ENCODE results near the gene FILIP1. TPM values are rescaled to one million over a fixed set of nuclear protein-coding genes. Genes with fewer than 3 reads are reported as not detected.

Gene FILIP1
- total RNA-seq, 1 experiment from 2014 or later = 2.9 TPM

- ATAC-seq (peak; percentile 81), DNase-seq (ENCODE audit: low spot score) (peak; percentile 23)
- Mint-ChIP-seq H3K9me3 (peaks cover under 1% of the 10 kb centered on the region; the same call in 1 of the 2 replicates), H3K36me3 (no peaks in the 10 kb centered on the region), H3K4me3 (no peak overlapping the region), H3K27ac (no peak overlapping the region), H3K27me3 (ENCODE audit: low read depth) (no peaks in the 10 kb centered on the region), H3K4me1 (no peaks in the 10 kb centered on the region)
- TF ChIP-seq E2F5 (CRISPR knock-in tag; IDR thresholded peaks at IDR 0.05) (no peak), NFE2L1 (CRISPR knock-in tag; IDR thresholded peaks at IDR 0.05) (no peak), NR3C1 (CRISPR knock-in tag; conservative IDR thresholded peaks at IDR 0.05; ENCODE audit: low read depth) (no peak), ESRRA (CRISPR knock-in tag; IDR thresholded peaks at IDR 0.05; ENCODE audit: borderline replicate concordance) (no peak), ZBTB21 (CRISPR knock-in tag; IDR thresholded peaks at IDR 0.05; ENCODE audit: borderline replicate concordance) (no peak), ZNF416 (CRISPR knock-in tag; IDR thresholded peaks at IDR 0.05) (no peak), TEAD1 (CRISPR knock-in tag; IDR thresholded peaks at IDR 0.05) (no peak), ZNF396 (CRISPR knock-in tag; IDR thresholded peaks at IDR 0.05; ENCODE audit: borderline replicate concordance) (no peak), FOXP1 (CRISPR knock-in tag; IDR thresholded peaks at IDR 0.05; ENCODE audit: borderline replicate concordance) (no peak), CDX4 (CRISPR knock-in tag; IDR thresholded peaks at IDR 0.05; ENCODE audit: borderline replicate concordance) (no peak), HMGA2 (CRISPR knock-in tag; IDR thresholded peaks at IDR 0.05) (no peak), SP1 (CRISPR knock-in tag; conservative IDR thresholded peaks at IDR 0.05) (no peak), FOXJ3 (CRISPR knock-in tag; IDR thresholded peaks at IDR 0.05; ENCODE audit: borderline replicate concordance) (no peak)
- TF ChIP-seq, protein P1, sequence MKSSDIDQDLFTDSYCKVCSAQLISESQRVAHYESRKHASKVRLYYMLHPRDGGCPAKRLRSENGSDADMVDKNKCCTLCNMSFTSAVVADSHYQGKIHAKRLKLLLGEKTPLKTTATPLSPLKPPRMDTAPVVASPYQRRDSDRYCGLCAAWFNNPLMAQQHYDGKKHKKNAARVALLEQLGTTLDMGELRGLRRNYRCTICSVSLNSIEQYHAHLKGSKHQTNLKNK (CRISPR knock-in tag; IDR thresholded peaks at IDR 0.05) = no peak
- POLR2A ChIA-PET = interaction anchor here (0.6 kb wide), 1 partner anchor 385 kb away, joined by 4 read pairs; no protein-coding TSS in a partner anchor
- CTCF ChIA-PET = no interaction called here
These were observed 185.2 kb downstream of the FILIP1 start for GRCh38 chr6:75308250-75308988.

DNA sequence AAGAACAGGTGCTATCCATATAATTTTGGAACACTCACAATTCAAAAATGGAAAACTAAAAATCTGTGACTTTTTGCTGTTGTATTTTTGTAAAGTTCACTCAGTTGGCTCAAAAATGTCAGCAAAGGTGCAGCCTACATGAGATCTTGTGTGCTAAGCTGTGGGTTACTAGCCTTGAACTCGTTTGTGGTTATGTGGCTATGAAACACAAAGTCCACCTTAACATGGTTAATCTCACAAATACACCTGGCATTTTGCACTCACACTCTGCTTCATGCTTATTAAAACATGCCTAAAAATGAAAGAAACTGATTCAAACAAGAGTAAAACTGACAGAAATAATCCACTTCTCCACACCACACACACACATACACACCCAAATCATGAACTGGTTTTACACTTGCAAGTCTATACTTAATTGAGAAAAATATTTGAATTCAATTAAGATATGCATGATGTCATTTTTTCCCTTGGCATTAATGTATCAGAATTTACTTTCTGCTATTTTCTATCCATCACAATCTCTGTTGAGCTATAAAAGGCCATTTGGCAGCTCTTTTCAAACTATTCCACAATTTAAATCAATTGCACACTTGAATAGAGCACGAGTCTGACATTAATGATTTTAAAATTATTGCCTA lies 186.1 kb downstream of the FILIP1 start:
- no peak overlapping the region for H3K27ac Mint-ChIP-seq
- H3K27me3 Mint-ChIP-seq (ENCODE audit: low read depth) = no peaks in the 10 kb centered on the region
- no peak overlapping the region for H3K4me3 Mint-ChIP-seq
- no peaks in the 10 kb centered on the region for H3K9me3 Mint-ChIP-seq
- DNase-seq (ENCODE audit: low spot score) (no peak), ATAC-seq (no peak)
- POLR2A ChIA-PET = no interaction called here
- H3K4me1 Mint-ChIP-seq = no peaks in the 10 kb centered on the region
- H3K36me3 Mint-ChIP-seq = no peaks in the 10 kb centered on the region
- CTCF ChIA-PET = interaction anchor here (0.6 kb wide), 1 partner anchor 10 kb away, joined by 3 read pairs; no protein-coding TSS in a partner anchor
- TF ChIP-seq ZNF423 (CRISPR knock-in tag; IDR thresholded peaks at IDR 0.05) (no peak), GRHL2 (CRISPR knock-in tag; IDR thresholded peaks at IDR 0.05; ENCODE audit: insufficient replicate concordance, severe bottlenecking) (no peak), SMAD3 (CRISPR knock-in tag; IDR thresholded peaks at IDR 0.05; ENCODE audit: borderline replicate concordance) (no peak), ERG (CRISPR knock-in tag; IDR thresholded peaks at IDR 0.05) (no peak), PRDM15 (CRISPR knock-in tag; IDR thresholded peaks at IDR 0.05) (no peak), TCF7 (CRISPR knock-in tag; IDR thresholded peaks at IDR 0.05; ENCODE audit: low read depth) (no peak), HMGXB4 (CRISPR knock-in tag; IDR thresholded peaks at IDR 0.05) (no peak), ETV6 (CRISPR knock-in tag; IDR thresholded peaks at IDR 0.05) (no peak), E2F5 (CRISPR knock-in tag; IDR thresholded peaks at IDR 0.05) (no peak)
- TF ChIP-seq, protein P2, sequence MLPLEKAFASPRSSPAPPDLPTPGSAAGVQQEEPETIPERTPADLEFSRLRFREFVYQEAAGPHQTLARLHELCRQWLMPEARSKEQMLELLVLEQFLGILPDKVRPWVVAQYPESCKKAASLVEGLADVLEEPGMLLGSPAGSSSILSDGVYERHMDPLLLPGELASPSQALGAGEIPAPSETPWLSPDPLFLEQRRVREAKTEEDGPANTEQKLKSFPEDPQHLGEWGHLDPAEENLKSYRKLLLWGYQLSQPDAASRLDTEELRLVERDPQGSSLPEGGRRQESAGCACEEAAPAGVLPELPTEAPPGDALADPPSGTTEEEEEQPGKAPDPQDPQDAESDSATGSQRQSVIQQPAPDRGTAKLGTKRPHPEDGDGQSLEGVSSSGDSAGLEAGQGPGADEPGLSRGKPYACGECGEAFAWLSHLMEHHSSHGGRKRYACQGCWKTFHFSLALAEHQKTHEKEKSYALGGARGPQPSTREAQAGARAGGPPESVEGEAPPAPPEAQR (CRISPR knock-in tag; IDR thresholded peaks at IDR 0.05) = no peak
